ENCODE data around the gene ZNF175. TPM values are rescaled to one million over a fixed set of nuclear protein-coding genes. Genes with fewer than 3 reads are reported as not detected.
A peak's percentile ranks its signal among the peaks of the same experiment; 100 is the strongest.

Gene ZNF175
- total and polyA plus RNA-seq, 9 of the 15 experiments (the other 6 are each of a cell fraction or from before 2014, with no cell fraction given), result 3.7 to 37.9 (median 14.0) TPM

- TF ChIP-seq ZNF780A (CRISPR knock-in tag; IDR thresholded peaks at IDR 0.05), result no peak
- TF ChIP-seq ZEB2 (IDR thresholded peaks at IDR 0.05), result peak; percentile 77
- TF ChIP-seq SMARCE1 (IDR thresholded peaks at IDR 0.05), result peak; percentile 100
- no peak for TF ChIP-seq NUFIP1 (IDR thresholded peaks at IDR 0.05; ENCODE audit: partially characterized antibody)
- TF ChIP-seq RNF219 (CRISPR knock-in tag; IDR thresholded peaks at IDR 0.05), result no peak
- peak; percentile 87 for TF ChIP-seq NBN (IDR thresholded peaks at IDR 0.05; ENCODE audit: low read depth)
- TF ChIP-seq COPS2 (conservative IDR thresholded peaks at IDR 0.05), result no peak
- TF ChIP-seq ZBTB17 (CRISPR knock-in tag; IDR thresholded peaks at IDR 0.05), result no peak; the same call in 1 of the 2 replicates
- peak; percentile 96 for TF ChIP-seq RUNX1 (IDR thresholded peaks at IDR 0.05; ENCODE audit: low read depth)
- no peak for TF ChIP-seq ZFP30 (CRISPR knock-in tag; IDR thresholded peaks at IDR 0.05; ENCODE audit: borderline replicate concordance)
- TF ChIP-seq ZNF197 (CRISPR knock-in tag; IDR thresholded peaks at IDR 0.05; ENCODE audit: low read depth), result peak; percentile 91; the same call in 1 of the 2 replicates
- peak; percentile 96 for TF ChIP-seq POLR2AphosphoS5 (IDR thresholded peaks at IDR 0.05; ENCODE audit: control insufficient read depth, insufficient read depth, low read depth, low read length)
- TF ChIP-seq CSDE1 (IDR thresholded peaks at IDR 0.05), result no peak; a peak in 1 of 4 replicates
- TF ChIP-seq PTRF (tag; IDR thresholded peaks at IDR 0.05), result no peak
- peak; percentile 87; the same call in 1 of the 2 replicates for TF ChIP-seq HMBOX1 (IDR thresholded peaks at IDR 0.05)
- peak; percentile 31; the same call in 1 of the 2 replicates for TF ChIP-seq MAX (CRISPR knock-in tag; IDR thresholded peaks at IDR 0.05)
- TF ChIP-seq BRF1 (IDR thresholded peaks at IDR 0.05; ENCODE audit: borderline replicate concordance, extremely low read depth, insufficient read length), result no peak
- TF ChIP-seq TAF7 (tag; IDR thresholded peaks at IDR 0.05), result peak; percentile 29; the same call in 1 of the 2 replicates
- no peak for TF ChIP-seq IRF1 (CRISPR knock-in tag; IDR thresholded peaks at IDR 0.05; ENCODE audit: borderline replicate concordance)
- TF ChIP-seq GATAD2B (IDR thresholded peaks at IDR 0.05; ENCODE audit: borderline replicate concordance), result peak; percentile 73; the same call in 1 of the 2 replicates
- peak; percentile 98 for TF ChIP-seq HMGN3 (IDR thresholded peaks at IDR 0.05; ENCODE audit: borderline replicate concordance, extremely low read depth, insufficient read length, low read depth, low read length)
- 0 out of 2 replicates have a peak, but pooled peaks have one; percentile 21 for TF ChIP-seq ELF2 (CRISPR knock-in tag; IDR thresholded peaks at IDR 0.05)
- TF ChIP-seq HDAC1 (IDR thresholded peaks at IDR 0.05), result peak in 1 of 2 experiments; percentile 69; a peak in 1 of 4 replicates
- peak; percentile 67 for TF ChIP-seq MAFF (IDR thresholded peaks at IDR 0.05; ENCODE audit: low read length)
Measured at GRCh38 chr19:51546650-51547396, 24.3 kb upstream of the ZNF175 start (continued).

Measured in K562 (cell line).